ENCODE data around the gene CPVL.

CPVL gene

DNA sequence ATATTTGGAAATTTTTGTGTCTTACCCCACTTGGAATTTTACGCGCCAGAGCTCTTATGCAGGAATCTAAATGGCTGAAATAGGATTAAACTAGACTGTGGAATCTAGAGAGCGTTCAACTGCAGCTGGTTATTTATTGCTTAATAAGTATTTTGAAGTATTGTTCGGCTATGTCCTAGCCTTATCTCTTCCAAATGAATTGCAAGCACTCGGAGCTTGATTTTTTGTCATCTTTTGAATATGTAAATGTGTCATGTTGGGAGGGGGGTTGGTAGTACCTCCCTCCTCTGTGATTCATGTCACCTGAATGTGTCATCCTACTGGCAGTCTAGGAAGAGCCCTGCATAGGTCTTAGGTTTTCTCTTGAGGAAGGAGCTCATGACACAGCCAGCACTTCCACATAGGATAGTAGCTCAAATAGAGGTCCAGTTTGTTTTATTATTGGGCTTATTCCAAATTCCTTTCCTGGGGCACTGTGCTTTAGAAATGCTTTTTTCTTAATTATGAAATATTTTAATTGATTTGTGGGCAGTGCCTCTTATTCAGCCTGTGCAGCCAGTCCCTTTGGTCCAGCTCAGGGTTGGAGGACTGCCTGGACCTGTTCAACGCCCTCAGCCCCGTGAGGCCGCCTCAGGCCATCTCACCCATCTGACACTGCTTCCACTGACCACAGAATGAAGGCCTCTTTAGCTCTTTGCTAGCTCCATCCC lies 165.7 kb downstream of the CPVL start:
- DNase-seq: peak in 24 of 51 donors; percentile 4 to 69 (median 30)

DNA sequence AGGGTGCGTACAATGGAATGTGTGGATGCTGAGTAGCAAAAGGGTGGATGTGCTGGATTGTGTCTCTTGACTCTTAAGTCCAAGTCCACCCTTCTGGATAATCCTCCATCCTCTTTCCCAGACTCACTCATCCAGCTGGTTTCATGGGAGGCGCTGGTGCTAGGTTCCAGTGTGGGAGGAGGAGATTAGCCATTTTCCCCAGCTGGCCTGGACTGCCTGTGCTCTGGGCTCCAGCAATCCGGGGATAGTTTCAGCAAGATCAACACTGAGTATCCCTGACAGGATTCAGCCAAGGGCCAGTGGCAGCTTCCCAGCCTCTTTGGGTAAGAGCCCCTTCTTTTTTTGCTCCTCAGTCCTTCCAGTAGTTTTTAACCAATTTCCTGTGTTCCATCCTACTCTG lies 166.6 kb downstream of the CPVL start:
- no peak for DNase-seq

DNA sequence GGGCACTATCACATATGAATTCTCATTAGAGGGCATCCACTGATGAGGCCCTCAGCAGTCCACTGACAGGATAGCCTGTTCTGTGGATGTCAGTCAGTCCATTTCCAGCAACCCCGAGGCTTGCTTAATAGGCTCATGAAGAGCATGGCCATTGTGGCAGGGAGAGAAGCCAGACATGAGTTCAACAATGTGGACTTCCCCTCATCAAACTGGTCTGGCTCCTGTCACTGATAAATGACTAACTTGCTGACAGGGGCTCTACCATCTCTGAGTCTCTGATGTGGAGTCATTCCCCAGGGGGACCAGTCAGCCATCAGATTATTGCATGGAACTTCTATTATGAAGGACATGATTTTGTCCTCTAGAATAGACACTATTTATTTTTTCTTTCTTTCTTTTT lies 168.5 kb downstream of the CPVL start:
- DNase-seq: no peak

DNA sequence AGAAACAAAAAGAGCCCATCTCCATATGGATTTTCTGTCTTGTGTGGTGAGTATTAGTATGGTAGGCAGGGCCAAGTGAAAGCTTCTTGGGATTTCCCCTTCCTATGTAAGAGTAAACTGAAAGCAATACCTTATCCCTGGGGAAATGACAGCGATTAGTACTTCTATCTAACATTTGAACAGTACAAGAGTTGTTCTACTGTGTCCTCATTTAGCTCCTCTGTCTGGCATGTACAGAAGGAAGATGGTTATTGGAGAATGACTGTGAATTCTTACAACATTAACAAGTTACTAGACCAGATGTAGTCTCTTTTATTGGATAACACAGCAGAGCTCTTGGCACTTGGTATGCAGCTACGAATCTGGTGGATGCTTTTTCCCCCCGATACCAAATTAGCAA lies 170.3 kb downstream of the CPVL start:
- no peak for DNase-seq

DNA sequence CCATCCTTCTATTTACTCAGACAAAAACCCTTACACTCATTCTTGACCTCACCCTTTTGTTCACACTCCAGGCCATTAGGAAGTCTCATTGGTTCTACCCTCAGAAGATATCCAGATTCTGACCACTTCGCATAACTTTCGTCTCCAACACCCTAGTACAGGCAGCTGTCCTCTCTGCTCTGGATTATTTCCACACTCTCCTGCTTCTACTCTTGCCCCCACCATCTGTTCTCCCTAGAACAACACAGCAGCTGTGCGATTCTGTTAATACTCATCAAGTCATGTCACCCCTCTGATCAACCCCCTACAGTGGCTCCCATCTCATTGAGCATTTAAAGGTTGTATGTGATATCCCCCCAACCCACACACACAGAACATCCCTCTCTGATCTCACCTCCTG lies 172.7 kb downstream of the CPVL start:
- DNase-seq: no peak

DNA sequence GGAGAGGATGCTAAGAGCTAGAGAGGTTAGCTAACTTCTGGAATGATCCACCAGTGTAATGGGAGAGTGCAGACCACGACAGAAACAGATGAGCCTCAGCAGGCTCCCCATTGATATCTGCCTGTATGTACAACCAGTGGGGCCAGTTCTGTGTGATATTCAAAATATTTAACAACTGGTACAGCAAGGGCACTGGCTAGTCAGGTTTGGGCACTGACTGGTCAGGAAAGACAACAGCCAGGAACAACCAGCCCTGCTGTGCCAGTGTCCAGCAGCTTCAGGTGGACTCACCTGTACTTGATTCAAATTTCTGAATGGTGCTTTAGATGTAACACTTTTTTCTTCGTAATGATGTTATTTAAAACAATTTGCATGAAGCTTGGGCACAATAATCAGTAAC lies 182.3 kb downstream of the CPVL start:
- no peak for DNase-seq

DNA sequence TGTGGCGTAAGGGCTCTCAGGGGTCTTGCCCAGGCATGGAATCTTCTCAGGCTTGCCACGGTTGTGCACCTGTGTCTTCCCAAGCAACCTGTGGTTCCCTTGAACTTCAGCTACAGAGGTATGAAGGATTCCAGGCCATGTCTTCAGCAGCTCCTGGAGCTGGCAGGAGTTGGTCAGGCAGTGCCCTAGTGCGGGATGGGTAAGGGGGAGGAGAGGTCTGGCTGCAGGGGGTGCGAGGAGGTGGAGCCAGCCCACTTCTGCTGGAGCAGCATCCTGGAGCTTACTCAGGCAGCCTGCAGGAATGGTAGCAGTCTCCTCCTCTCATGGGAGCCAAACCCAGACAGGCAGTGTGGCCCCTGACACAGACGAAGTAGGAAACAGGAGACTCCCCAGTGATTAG lies 184.4 kb downstream of the CPVL start:
- peak in 3 of 51 donors; percentile 8 to 32 (median 12) for DNase-seq

DNA sequence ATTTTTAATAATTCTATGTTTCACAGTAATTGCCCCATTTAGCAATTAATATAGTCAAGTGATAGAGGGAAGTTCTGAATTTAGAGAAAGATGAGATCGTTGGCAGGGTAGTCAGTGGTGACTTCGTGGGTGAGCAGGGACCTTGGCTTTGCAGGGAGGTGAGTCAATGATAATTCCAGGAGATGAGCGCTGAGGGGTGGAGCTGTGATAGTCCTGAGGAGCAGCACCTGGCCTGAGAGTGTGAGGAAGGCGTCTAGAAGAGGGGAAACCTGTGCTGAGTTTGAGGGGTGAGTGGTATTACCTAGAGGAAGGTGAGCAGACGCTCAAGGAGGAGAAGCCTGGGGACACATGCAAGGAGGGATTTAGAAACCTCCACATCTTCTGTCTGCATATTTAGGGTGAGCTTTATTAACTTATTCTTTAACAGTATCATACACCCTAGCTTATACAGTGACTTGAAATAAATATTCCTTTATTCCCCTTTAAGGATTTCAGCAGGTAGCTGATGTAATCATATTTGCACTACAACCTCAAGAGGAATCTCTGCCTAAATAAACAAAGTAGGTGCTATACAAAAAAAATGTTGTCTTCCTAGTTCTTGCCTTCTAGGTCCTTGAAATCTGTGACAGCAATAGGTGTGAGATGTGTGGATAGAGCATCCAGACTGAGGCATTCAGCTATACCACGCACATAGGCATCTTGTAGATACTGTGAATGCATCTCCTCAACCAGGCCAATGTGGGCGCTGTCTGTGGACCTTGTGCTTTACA lies 186.1 kb downstream of the CPVL start:
- no peak for DNase-seq

DNA sequence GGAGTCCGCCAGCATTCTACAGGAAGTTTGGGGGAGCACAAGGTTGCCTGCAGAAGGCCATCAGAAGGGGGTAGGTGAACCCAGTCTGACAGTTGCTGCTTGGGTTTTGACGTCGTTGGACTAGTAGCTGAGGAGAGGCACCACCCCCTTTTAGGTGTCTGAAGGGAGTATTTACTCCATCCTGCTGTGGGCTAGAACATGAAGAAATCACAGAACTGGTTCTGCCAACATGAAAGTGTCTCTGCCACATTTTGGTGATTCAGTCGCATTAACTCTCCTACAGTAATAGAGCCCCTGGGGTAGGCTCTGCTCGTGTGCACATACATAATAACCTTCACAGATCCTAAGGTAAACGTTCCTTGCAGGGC lies 187.4 kb downstream of the CPVL start:
- no peak for DNase-seq

DNA sequence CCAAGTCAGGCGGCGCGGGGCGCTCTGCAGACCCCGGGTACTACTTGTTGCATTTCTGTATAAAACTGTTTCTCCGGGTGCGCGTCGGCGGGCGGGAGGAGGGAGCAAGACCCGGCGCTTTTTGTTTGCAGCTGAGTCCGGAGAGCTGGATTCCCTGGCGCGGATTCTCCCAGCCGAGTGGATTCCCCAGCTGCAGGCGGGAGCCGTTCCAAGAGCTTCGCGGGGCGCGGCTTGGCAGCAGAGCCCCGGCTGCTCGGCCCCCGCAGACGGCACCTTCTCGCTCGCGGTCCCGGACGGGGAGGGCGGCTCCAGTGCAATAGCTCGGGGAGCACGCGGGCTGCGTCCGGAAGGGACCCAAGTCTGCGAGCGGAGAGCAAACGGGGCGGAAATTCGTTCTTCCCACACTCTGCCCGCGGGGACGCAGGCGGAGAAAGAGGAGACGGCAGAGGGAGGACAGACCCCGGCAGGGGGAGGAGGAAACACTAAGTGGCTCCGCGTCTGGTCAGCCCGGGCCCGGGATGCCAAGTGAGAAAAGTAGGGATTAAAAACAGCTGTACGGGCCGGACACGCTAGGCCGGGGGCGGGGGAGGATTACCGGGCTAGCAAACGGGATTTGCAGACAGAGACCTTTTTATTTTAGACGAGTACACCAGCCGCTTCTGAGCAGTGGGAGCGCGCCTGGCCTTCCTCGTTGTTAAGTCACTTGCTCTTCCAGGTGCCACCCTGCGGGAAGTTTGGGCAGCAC lies 187.9 kb downstream of the CPVL start, which contains the start of gene TRIL:
TRIL (minus strand) TSS at position 96 of the 745 bp plus-strand sequence. CDS start 284 bp downstream, outside the sequence.
- DNase-seq: peak in 48 of 51 donors; percentile 20 to 85 (median 68)

DNA sequence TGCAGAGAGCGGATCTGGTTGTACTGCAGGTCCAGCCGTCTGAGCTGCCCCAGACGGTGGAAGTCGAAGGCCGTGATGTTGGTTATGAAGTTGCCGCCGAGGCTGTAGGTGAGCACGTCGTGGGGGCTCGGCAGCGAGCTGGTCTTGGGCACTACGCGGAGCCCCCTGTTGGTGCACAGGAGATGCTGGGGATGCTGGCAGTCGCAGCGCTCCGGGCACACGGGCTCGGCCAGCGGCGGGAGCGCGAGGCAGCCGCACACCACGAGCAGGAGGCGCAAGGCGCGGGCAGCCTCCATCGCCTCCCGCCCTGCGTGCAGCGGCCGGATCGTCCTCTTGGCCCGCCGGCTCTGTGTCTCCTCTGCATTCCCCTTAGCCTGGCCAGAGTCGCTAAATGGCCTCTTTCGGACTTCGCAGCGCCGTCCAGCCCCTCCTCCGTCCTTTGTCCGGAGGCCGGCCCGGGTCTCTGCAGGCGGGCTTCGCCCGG lies 188.5 kb downstream of the CPVL start:
- DNase-seq: peak in 6 of 51 donors; percentile 34 to 71 (median 47)

DNA sequence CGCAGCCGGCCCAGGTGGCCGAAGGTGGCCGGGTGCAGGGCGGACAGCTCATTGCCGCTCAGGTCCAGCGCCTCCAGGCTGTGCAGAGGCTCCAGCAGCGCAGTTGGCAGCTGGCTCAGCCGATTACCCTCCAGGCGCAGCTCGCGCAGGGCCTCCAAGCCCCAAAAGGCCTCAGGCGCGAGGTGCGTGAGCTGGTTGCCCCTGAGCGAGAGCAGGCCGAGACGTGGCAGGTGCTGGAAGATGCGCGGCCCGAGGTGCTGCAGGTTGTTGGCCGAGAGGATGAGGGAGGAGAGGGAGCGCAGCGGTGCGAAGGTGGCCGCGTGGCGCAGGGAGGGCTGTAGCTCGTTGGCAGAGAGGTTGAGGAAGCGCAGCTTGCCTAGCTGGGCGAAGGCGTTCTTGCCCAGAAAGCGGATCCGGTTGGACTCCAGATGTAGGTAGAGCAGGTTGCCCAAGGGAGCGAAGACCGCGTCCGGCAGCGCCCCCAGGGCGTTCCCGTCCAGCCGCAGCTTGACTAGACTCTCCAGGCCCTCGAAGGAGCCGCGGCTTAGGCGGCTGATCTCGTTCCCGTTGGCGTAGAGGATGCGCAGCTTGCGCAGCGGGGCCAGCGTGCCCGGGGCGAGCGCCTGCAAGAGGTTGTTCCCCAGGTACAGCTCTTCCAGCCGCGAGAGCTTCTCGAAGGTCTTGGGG lies 189.1 kb downstream of the CPVL start:
- peak in 14 of 51 donors; percentile 11 to 66 (median 40) for DNase-seq

DNA sequence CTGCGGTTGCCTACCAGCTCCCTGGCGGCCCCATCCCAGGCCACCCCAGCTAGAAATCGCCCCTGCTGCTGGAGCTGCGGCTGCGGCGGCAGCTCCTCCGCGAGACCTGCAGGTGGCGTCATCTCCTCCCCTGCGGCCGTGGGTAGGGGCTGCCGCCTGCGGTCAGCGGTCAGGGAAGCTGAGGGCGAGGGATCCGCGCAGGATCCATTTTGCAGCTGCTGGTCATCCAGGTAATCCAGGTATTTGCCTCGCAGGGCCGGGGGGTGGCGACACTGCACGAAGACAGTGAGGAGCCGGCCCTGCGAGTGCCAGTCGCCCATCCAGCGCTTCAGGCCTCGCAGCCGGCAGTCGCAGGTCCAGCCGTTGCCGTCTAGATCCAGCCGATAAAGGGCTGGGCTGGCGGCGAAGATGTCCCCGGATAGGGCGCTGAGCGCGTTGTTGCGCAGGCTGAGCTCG lies 189.7 kb downstream of the CPVL start:
- peak in 33 of 51 donors; percentile 19 to 74 (median 44) for DNase-seq

DNA sequence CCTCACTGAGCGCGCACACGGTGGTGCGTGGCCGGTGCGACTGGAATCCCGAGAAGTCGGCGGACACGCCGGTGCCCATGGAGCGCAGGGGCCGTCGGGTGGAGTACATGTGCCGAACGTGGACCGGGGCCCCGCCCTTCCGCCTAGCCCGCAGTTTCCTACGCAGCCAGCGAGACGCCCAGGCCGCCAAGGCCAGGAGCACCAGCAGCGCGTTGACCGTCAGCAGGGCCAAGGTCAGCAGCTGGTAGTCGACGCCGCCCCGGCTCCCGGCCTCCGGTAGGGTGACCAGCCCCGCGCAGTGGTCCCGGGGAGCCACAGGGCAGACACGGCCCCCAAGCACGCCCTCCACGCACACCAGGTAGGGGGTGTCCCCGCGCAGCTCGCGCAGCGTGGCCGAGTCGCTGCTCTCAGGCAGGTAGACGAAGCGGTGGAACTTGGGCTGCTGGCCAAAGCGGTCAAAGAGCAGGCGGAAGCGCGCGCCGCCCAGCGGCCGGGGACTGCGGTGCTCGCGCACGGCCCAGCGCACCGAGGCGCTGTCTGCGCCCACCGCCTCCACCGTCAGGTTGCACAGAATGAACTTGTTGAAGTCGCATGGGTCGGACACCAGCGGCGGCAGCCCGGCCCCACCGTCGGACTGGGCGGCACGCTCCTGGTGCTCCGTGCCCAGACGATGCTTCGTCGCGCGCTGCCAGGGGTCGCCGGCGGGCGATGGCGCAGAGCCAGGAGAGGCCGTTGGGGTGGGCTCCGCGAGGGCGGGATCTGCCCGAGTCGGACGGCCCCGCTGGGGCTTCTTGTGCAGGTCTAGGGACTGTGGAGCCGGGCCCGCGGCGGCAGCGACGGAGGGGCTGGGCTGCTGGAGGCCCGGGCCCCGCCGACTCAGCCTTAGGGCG lies 190.4 kb downstream of the CPVL start:
- DNase-seq: peak in 37 of 51 donors; percentile 13 to 75 (median 51)

DNA sequence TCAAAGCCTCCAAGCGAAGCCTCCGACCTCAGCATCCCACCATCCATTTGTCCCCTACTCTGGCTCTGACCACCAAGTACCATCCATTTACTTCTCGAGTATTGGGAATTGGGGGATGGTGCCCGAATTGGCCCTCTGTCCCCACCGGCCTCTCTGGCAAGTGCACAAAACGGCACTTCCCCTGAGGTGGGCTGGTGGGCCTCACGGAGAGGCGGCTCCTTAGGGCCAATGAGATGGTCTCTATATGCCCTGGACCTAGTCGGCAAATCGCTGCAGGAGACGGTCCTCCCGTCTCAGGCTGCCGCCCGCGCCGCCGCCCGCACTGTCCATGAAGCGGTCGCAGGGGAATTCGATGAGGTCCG lies 191.0 kb downstream of the CPVL start:
- DNase-seq: peak in 2 of 51 donors; percentile 15 to 24

DNA sequence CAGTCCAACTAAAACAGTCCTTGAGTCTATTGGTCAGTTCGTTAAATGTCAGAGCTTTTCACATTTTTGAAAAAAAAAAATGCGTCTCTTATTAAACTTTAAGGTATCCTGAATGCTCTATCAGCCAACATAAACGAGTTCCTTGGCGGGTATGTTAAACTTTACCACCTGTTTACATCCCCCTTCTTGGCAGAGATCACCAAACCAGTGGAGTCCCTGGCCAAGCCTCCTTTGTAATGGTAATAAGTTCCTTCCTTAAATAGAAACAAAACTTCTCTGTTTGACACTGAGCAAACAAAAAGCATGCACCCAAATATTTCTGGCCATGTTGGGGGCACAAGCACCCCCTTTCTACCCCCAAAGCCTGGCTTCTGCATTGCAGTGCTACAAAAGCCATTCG lies 191.4 kb downstream of the CPVL start:
- DNase-seq: peak in 2 of 51 donors; percentile 14 to 37

DNA sequence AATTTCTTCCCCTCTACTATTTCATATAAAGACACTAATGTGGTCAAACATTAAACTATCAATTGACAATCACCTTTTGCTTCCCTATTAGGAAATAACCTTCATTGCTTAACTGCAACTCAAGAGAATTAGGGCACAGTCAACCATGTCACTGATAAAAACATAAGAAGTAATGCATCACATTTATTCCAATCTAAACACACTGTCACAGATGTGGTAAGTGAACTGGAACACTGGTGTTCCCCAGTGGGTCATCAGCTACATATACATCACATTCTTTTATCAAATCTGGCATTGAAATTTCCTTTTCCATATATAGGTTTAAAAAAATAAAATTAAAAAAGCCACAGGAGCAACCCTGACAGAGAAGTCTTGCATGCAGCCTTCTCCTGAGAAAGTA lies 191.9 kb downstream of the CPVL start:
- DNase-seq: no peak

DNA sequence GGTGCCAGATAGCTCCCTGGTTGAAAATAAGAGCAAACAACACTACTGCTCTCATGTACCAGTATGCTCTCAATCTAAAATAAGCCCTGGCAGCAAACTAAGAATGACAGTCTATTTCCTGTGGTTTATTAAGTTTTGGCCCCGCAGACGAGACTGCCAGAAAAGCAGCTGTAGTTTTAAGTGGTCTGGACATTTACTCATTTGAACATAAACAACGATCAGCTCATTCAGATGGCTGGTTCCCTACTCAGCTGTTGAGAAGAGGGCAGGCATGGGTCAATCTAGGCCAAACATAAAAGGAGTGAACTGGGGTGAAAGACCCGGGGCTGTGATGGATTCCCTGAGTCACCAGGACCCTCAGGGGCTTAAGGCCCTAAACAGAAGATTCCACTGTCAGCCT lies 192.7 kb downstream of the CPVL start:
- no peak for DNase-seq
